Measurements from ENCODE around the gene GSK3A. TPM values are rescaled to one million over a fixed set of nuclear protein-coding genes. Genes with fewer than 3 reads are reported as not detected.

GSK3A gene
- total and polyA plus RNA-seq, 2 donors (not counting 1 experiment from before 2014, with no cell fraction given): 38.5 to 42.0 TPM

DNA sequence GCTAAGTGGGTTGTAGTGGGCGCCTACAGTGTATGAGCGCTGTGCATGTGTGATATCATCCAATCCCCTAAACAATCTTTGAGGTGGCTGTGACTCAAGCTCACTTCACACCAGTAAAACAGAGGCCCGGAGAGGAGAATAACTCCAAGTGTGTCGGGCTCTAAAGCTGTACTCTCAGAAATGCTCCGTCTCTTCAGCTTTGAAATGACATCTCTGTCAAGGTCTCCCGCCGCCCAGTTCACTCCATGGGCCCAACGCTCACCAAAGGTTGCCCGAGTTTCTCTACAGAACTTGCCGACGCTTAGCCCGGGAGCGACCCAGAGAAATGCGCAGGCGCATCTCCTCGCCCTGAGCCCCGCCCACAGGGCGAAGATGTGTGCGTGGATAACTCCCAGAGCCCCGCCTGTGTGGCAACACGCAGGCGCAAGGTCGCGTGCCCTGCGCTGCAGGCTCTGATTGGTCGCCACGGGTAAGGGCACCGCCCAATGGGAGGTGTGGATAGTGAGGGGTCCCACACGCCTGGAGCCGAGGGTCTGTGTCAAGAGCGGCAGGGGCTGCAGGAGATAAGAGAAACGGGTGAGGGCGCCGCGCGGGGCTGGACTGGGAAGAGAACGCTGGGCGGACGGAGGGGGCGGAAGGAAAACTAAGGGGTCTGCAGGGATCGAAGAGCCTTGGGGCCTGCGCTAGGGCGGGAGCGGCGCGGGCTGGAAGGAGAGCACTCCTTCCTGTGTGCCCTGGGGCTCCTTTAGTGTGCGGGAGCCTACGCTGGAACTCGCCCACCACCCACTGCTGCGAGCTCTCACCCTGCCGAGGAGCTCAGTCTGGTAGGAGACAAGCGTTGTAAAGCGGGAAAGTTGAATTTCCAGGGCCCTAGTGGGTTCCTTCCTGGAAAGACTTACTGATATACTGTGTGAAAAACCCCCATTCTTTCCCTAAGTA is 22.3 kb downstream of the GSK3A start, which contains the start of gene ZNF526:
Gene ZNF526 (plus strand): TSS at position 501 of the 939 bp plus-strand sequence. CDS start 4,092 bp downstream, outside the sequence.
- H3K9ac ChIP-seq (ENCODE audit: low read length): peak within 1 kb of the TSS; percentile 84
- Mint-ChIP-seq H3K4me3 (peak within 1 kb of the TSS; percentile 96), H3K9me3 (ENCODE audit: insufficient read depth) (no peaks in the 10 kb centered on the region), H3K4me1 (peaks cover 59% of the 10 kb centered on the region), H3K27ac (peak within 1 kb of the TSS; percentile 92), H3K27me3 (no peaks in the 10 kb centered on the region)
- H3K79me2 ChIP-seq (ENCODE audit: control insufficient read depth, insufficient read depth, low read length): peaks cover 84% of the 10 kb centered on the region
- peak within 1 kb of the TSS; percentile 72 to 96 (median 85) for H3K4me3 ChIP-seq (ENCODE audit: control extremely low read depth in 1 of 5, extremely low read depth in 1 of 5, insufficient read depth in 1 of 5, low read depth in 2 of 5, low read length in 4 of 5)
- peak within 1 kb of the TSS; percentile 66 to 88 for H3K27ac ChIP-seq (ENCODE audit: low read length in 2 of 2)
- H4K20me1 ChIP-seq (ENCODE audit: control insufficient read depth, insufficient read depth, low read length, poor library complexity, severe bottlenecking): peaks cover 49% of the 10 kb centered on the region
- peak within 1 kb of the TSS; percentile 88 for H3K4me2 ChIP-seq (replicated peaks; ENCODE audit: low read depth, low read length, poor library complexity, severe bottlenecking)
- WGBS (ENCODE audit: insufficient coverage): 1% methylated on average over 48 of the region's 53 CpGs
- DNase-seq (peak; percentile 97), ATAC-seq (ENCODE audit: low read depth) (peak; percentile 82)
- H3K27me3 ChIP-seq (replicated peaks in 1 of 4; ENCODE audit: control extremely low read depth in 1 of 4, control insufficient read depth in 3 of 4, insufficient read depth in 4 of 4, low read length in 3 of 4): no peaks in the 10 kb centered on the region
- TF ChIP-seq EZH2 (IDR thresholded peaks at IDR 0.05; ENCODE audit: borderline replicate concordance, insufficient read depth, low read depth, low read length, poor library complexity, severe bottlenecking): no peak
- TF ChIP-seq, protein P1, sequence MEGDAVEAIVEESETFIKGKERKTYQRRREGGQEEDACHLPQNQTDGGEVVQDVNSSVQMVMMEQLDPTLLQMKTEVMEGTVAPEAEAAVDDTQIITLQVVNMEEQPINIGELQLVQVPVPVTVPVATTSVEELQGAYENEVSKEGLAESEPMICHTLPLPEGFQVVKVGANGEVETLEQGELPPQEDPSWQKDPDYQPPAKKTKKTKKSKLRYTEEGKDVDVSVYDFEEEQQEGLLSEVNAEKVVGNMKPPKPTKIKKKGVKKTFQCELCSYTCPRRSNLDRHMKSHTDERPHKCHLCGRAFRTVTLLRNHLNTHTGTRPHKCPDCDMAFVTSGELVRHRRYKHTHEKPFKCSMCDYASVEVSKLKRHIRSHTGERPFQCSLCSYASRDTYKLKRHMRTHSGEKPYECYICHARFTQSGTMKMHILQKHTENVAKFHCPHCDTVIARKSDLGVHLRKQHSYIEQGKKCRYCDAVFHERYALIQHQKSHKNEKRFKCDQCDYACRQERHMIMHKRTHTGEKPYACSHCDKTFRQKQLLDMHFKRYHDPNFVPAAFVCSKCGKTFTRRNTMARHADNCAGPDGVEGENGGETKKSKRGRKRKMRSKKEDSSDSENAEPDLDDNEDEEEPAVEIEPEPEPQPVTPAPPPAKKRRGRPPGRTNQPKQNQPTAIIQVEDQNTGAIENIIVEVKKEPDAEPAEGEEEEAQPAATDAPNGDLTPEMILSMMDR (IDR thresholded peaks at IDR 0.05): no peak
- POLR2A ChIA-PET: interaction anchor here (1.2 to 2.3 kb wide), 3 partner anchors 22 to 87 kb away, joined by 3 to 13 read pairs (median 7); partner anchors contain the start of genes GSK3A and POU2F2
- H3K36me3 ChIP-seq (replicated peaks in 1 of 2; ENCODE audit: control extremely low read depth in 1 of 2, control insufficient read depth in 1 of 2, extremely low read depth in 1 of 2, insufficient read depth in 2 of 2, low read length in 1 of 2): peaks cover 3 to 20% of the 10 kb centered on the region in 2 experiments
- H2AFZ ChIP-seq (ENCODE audit: insufficient read depth, low read depth, low read length, poor library complexity, severe bottlenecking): peak within 1 kb of the TSS; percentile 91
- intact Hi-C loops (cut with micrococcal nuclease): loop anchor here (1.0 kb wide), 6 partner anchors 22 to 144 kb away; partner anchors contain the start of genes CIC, GSK3A, PAFAH1B3 and PRR19
- peaks cover 41 to 51% of the 10 kb centered on the region in 2 donors for H3K4me1 ChIP-seq (ENCODE audit: control insufficient read depth in 2 of 2, insufficient read depth in 2 of 2, low read length in 2 of 2)
- CTCF ChIA-PET: interaction anchor here (0.7 to 3.1 kb wide), 8 partner anchors 13 to 112 kb away, joined by 3 to 12 read pairs (median 3); partner anchors contain the start of genes GSK3A and POU2F2
- H3K9me3 ChIP-seq (ENCODE audit: control extremely low read depth in 1 of 3, control insufficient read depth in 2 of 3, insufficient read depth in 1 of 3, low read length in 2 of 3): no peaks in the 10 kb centered on the region
